ENCODE results near the gene ARMC7.

ARMC7 gene

DNA sequence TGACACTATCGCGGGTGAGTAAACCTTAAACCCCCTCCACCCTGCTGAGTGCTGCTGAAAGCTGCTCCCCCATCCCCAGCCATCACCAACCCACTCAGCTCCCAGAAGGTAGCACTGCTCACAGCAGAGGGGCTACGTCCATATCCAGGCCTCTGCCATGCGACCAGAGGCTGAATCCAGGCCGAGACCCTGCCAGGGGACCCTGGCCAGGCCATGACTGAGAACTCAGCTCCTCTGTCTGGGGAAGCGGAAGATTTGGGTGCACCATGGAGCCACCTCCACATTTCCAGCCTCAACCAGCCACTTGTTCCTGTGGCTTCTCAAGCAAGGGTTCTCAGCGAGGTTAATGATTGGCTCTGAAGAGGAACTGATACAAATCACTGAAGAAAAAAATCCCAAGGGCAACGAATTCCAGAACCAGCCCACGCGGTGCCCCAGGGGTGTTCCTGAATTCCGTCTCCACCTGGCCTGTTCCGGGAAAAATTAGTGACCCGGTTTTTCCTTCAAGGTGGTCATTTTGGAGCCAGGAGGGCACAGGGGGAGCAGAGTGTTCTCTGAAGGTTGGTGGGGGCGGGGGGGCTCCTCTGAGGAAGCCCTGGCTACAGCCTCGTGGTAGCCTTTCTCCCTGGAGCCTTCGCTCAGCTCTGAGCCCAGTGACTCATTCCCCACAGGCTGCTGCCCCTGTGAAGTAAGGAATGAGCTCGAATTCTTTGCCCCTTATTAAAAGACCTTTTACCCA, 31.3 kb upstream of the ARMC7 start:
- no peak for DNase-seq (ENCODE audit: low read depth, low spot score)

- DNase-seq (ENCODE audit: low read depth, low spot score), result no peak
These were observed 30.8 kb upstream of the ARMC7 start for GRCh38 chr17:75079023-75079373.

GRCh38 chr17:75081611-75082540, 27.9 kb upstream of the ARMC7 start:
- no peak for DNase-seq (ENCODE audit: low read depth, low spot score)

DNA sequence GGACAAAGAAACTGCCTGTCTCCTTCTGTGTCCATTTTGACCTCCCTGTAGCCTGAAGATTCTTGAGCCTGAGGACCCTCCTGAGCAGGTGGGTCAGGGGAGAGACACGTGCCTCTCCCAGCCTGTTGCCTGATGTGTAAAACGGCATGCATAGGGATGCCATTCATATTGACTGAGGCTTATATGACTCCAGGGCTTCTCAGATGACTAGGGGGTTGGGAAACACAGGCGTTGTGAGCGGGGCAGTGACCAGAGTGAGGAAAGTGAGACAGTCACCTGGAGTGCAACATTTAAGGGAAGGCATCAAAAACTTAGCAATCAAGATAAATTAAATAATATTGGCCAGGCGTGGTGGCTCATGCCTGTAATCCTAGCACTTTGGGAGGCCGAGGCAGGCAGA, 27.1 kb upstream of the ARMC7 start:
- DNase-seq (ENCODE audit: low read depth, low spot score), result no peak

DNA sequence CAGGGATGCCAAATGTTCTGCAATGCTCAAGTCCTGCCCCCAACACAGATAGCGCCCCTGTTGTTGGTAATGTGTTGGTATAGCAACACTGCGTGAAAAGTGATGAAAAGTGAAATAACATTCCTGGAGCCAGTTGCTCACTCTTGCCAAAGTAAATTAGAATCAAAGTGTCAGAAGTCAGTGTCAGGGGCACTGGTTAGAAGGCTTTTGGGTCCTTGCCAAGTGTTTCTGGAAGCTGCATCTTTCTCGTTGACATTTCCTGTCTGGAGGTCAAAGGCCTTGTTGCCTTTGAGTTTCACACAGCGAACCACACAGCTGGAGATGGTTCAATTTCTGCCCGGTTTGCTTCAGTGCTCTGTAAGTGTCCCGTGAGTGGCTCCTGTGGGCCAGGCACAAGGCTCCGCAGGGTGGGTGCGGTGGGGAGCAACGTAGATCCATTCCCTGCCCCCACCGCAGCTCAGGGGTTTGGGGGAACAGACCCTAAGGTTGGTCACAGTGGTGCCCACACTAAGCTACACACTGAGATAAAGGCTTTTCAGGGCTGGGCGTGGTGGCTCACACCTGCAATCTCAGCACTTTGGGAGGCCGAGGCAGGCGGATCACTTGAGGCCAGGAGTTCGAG, 25.6 kb upstream of the ARMC7 start:
- no peak for DNase-seq (ENCODE audit: low read depth, low spot score)

DNA sequence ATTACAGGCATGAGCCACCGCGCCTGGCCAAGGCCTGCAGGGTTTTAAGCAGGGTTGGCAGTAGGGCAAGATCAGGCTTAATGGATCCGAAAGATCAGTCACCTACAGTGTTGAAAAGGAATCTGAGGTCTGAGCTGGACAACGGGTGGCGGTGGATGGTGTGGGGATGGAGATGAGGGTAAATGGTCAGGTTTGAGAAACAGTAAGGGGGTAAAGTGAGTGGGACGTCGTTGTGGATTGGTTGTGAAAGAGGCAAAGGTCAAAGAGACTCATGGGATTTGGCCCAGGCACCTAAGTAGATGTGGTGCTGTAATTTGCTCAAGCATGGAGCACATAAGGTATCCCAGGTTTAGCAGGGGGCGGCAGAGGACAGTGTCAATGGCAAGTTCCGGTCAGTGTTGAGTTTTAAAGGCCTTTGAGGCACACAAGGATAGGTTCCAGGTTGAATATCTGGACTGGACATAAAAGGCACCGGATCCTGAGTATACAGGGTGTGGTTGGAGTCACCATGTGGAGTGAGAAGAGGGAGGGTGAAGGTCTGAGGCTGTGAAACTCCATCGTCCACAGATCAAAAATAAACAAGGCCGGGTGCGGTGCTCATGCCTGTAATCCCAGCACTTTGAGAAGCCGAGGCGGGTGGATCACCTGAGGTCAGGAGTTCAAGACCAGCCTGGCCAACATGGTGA, 23.1 kb upstream of the ARMC7 start:
- DNase-seq (ENCODE audit: low read depth, low spot score), result no peak

GRCh38 chr17:75087182-75087557, 22.6 kb upstream of the ARMC7 start:
- no peak for DNase-seq (ENCODE audit: low read depth, low spot score)

- no peak for DNase-seq (ENCODE audit: low read depth, low spot score)
These were observed 22.0 kb upstream of the ARMC7 start, which contains the start of gene SLC16A5 for GRCh38 chr17:75087558-75088453. Gene SLC16A5 (plus strand): TSS chr17:75087954. CDS start chr17:75093637, 5,683 bp downstream.

- no peak for DNase-seq (ENCODE audit: low read depth, low spot score)
These were observed 21.0 kb upstream of the ARMC7 start for GRCh38 chr17:75088465-75089417.

- no peak for DNase-seq (ENCODE audit: low read depth, low spot score)
These were observed 18.6 kb upstream of the ARMC7 start for GRCh38 chr17:75090871-75091854.

GRCh38 chr17:75091855-75092327, 17.9 kb upstream of the ARMC7 start:
- no peak for DNase-seq (ENCODE audit: low read depth, low spot score)

- DNase-seq (ENCODE audit: low read depth, low spot score), result no peak
These were observed 16.1 kb upstream of the ARMC7 start for GRCh38 chr17:75093548-75094158.

DNA sequence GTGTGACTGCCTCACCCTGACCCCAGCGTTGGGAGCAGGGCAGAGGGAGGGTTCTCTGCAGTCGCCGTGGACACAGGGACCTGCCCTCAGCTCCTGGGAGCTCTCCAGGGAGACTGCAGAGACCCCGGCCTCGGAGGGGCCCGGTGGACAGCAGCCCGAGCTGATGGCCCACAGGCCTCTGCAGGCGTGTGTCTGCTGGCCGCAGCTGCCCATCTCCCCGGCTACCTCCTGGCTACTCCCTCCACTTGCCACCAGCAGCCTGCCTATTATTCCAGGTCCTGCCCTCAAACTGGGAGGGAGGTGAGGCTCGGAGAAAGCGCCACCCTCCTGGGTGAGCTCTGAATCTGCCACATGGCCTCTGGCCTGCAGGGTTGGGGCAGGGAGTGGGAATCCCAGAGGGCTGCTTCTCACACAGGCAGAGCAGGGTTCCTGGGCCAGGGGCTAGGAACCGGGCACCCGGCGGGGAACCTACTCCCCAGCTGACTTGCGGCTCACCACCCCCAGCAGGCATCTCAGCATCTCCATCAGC, 14.8 kb upstream of the ARMC7 start:
- no peak for DNase-seq (ENCODE audit: low read depth, low spot score)

DNA sequence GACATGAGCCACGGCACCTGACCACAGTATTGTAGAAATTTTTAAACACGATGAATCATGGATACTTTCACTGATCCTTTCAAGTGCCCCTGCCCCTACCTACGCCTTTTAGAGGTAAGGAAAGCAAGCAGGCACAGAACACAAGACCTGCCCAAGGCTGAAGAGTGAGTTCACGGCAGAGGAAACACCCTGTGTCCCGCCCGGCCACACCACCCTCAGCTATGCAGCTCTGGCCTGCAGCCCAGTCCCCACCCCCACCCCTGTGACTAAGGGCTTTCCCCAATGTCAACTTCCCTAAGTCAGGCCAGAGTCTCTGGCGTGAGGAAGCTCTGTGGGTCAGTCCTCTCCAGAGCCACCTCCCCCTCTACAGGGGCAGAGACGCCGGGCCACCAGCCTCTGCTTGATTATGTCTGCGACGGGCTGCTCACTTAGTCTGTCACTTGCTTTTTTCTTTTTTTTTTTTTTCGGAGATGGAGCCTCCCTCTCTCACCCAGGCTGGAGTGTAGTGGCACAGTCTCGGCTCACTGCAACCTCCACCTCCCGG, 13.6 kb upstream of the ARMC7 start:
- no peak for DNase-seq (ENCODE audit: low read depth, low spot score)

DNA sequence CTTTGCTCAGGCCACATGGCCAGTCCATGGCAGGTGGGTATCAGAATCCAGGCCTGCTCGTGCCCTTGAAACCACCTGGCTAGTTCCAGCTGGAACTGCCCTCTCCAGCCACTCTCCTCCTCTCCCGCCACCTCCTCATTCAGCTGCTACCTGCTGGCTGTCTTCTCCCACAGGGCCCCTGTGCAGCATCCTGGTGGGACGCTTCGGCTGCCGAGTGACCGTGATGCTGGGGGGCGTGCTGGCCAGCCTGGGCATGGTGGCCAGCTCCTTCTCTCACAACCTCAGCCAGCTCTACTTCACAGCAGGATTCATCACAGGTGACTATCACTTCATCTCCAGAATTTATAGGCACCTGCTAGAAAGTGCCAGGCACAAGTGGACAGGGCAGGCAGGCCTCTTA, 11.9 kb upstream of the ARMC7 start:
- DNase-seq (ENCODE audit: low read depth, low spot score), result no peak

- DNase-seq (ENCODE audit: low read depth, low spot score), result no peak
These were observed 10.9 kb upstream of the ARMC7 start for GRCh38 chr17:75098861-75099260.

- DNase-seq (ENCODE audit: low read depth, low spot score), result no peak
These were observed 9.7 kb upstream of the ARMC7 start for GRCh38 chr17:75099881-75100595.
